GF-D8 (cell line): ENCODE measurements around the gene HMCN1.
"Not testable (repeated sequence)": the region's sequence is repeated elsewhere in the genome, so short reads cannot be mapped to it uniquely, and the experiment has no call there.

Experiments
- DNase-seq: peaks from one replicate; lab custom pipeline; 2025; lab: John Stamatoyannopoulos, UW

The HMCN1 gene

GRCh38 chr1:186206048-186206570, 471.9 kb downstream of the HMCN1 start:
- DNase-seq, result no peak

- DNase-seq, result no peak
Measured at GRCh38 chr1:186207391-186208085, 473.3 kb downstream of the HMCN1 start.

GRCh38 chr1:186208405-186209129, 474.4 kb downstream of the HMCN1 start:
- no peak for DNase-seq

GRCh38 chr1:186210258-186210657, 476.1 kb downstream of the HMCN1 start:
- DNase-seq, result no peak

GRCh38 chr1:186211583-186211982, 477.4 kb downstream of the HMCN1 start:
- not testable (repeated sequence) for DNase-seq

- DNase-seq, result no peak
Measured at GRCh38 chr1:186212568-186213224, 478.5 kb downstream of the HMCN1 start.

- DNase-seq, result no peak
Measured at GRCh38 chr1:186213225-186213607, 479.0 kb downstream of the HMCN1 start.

- DNase-seq, result no peak
Measured at GRCh38 chr1:186214791-186215190, 480.6 kb downstream of the HMCN1 start.

- DNase-seq, result no peak
Measured at GRCh38 chr1:186215636-186216035, 481.4 kb downstream of the HMCN1 start.

- DNase-seq, result no peak
Measured at GRCh38 chr1:186218654-186219352, 484.6 kb downstream of the HMCN1 start.

- no peak for DNase-seq
Measured at GRCh38 chr1:186220067-186220466, 485.9 kb downstream of the HMCN1 start.

- DNase-seq, result no peak
Measured at GRCh38 chr1:186220911-186221310, 486.7 kb downstream of the HMCN1 start.

GRCh38 chr1:186225096-186225495, 490.9 kb downstream of the HMCN1 start:
- peak; percentile 29 for DNase-seq

- DNase-seq, result no peak
Measured at GRCh38 chr1:186228749-186229148, 494.6 kb downstream of the HMCN1 start.

GRCh38 chr1:186231861-186232436, 497.8 kb downstream of the HMCN1 start:
- no peak for DNase-seq

GRCh38 chr1:186234976-186235686, 500.9 kb downstream of the HMCN1 start:
- DNase-seq, result no peak

- no peak for DNase-seq
Measured at GRCh38 chr1:186235696-186236095, 501.5 kb downstream of the HMCN1 start.

GRCh38 chr1:186236921-186237320, 502.7 kb downstream of the HMCN1 start:
- no peak for DNase-seq

- DNase-seq, result no peak
Measured at GRCh38 chr1:186239171-186239570, 505.0 kb downstream of the HMCN1 start.

- no peak for DNase-seq
Measured at GRCh38 chr1:186240436-186240835, 506.2 kb downstream of the HMCN1 start.
